Measurements from ENCODE around the gene NUP54. TPM values are rescaled to one million over a fixed set of nuclear protein-coding genes. Genes with fewer than 3 reads are reported as not detected.

The NUP54 gene
- total and polyA plus RNA-seq, 2 of the 8 experiments (the other 6 are each of a cell fraction or from before 2014, with no cell fraction given): 51.4 to 103 TPM

DNA sequence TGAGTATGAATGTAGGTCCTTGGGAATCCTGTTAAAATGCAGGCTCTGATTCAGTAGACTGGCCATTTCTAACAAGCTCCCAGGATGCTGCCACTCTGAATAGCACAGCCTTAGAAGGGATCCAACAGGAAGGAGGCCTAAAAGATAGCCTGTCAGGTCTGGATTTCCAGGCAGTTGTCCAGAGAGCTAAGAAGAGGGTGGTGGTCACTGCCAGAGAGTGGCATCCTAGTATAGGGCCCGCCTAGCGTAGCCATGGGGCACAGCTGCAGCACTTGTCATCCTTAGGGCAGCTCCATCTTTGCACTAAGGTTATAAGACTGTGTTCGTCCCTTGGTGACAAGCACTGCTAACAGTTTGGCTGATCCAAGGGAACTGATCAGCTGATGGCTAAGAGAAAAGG, 20.5 kb upstream of the NUP54 start:
- no peak overlapping the region for H3K18ac ChIP-seq (ENCODE audit: extremely low read depth, low read length)
- no peaks in the 10 kb centered on the region for H3K79me2 ChIP-seq (ENCODE audit: control insufficient read depth in 1 of 2, insufficient read depth in 2 of 2, low read length in 2 of 2)
- H2BK20ac ChIP-seq (ENCODE audit: low read length): no peak overlapping the region
- ChIA-PET CTCF (ENCODE audit: partially characterized antibody) (interaction anchor here (1.0 kb wide), 1 partner anchor 8 kb away, joined by 3 read pairs; no protein-coding TSS in a partner anchor), POLR2A (ENCODE audit: partially characterized antibody) (interaction anchor here (1.4 kb wide), 1 partner anchor 20 kb away, joined by 4 read pairs; no protein-coding TSS in a partner anchor)
- H2BK5ac ChIP-seq (ENCODE audit: low read depth, low read length): no peak overlapping the region
- no peak overlapping the region for H2BK120ac ChIP-seq (replicated peaks; ENCODE audit: low read depth, low read length)
- FAIRE-seq (no peak), DNase-seq (ENCODE audit: low read depth in 1 of 2, low spot score in 2 of 2) (no peak)
- no peak overlapping the region for H3K23ac ChIP-seq (ENCODE audit: insufficient read length)
- H3K23me2 ChIP-seq (ENCODE audit: low read depth, low read length): no peaks in the 10 kb centered on the region
- WGBS, 2 experiments (ENCODE audit: extremely low coverage in 1 of 2, insufficient coverage in 1 of 2, insufficient read length in 1 of 2, insufficient replicate concordance in 2 of 2, low coverage in 1 of 2, low lambda C conversion rate in 2 of 2, missing lambda C conversion rate in 1 of 2): 96% methylated on average over 3 of the region's 3 CpGs; no CpG with 5 or more reads in 1 of the 2 experiments
- no peak overlapping the region for H3K4me3 ChIP-seq (ENCODE audit: extremely low read depth in 1 of 4, insufficient read depth in 2 of 4, low read depth in 3 of 4, low read length in 4 of 4)
- H3K27me3 ChIP-seq (replicated peaks in 1 of 4; ENCODE audit: control insufficient read depth in 3 of 4, extremely low read depth in 1 of 4, insufficient read depth in 3 of 4, low read length in 3 of 4): no peaks in the 10 kb centered on the region
- H3K56ac ChIP-seq (replicated peaks; ENCODE audit: insufficient read length, low read depth, low read length): no peak overlapping the region
- no peak overlapping the region; a peak in 1 of 7 replicates for H3K9ac ChIP-seq (replicated peaks in 1 of 4; ENCODE audit: extremely low read depth in 1 of 4, low read depth in 3 of 4, low read length in 3 of 4)
- no peaks in the 10 kb centered on the region for H4K20me1 ChIP-seq (replicated peaks in 1 of 2; ENCODE audit: control insufficient read depth in 1 of 2, insufficient read depth in 2 of 2, low read length in 2 of 2)
- no peak overlapping the region for H2AFZ ChIP-seq (ENCODE audit: low read length)
- H3K9me3 ChIP-seq (ENCODE audit: insufficient read depth in 2 of 2, low read depth in 1 of 2, low read length in 1 of 2): no peaks in the 10 kb centered on the region
- H3K27ac ChIP-seq (ENCODE audit: low read depth, low read length): no peak overlapping the region
- H4K8ac ChIP-seq (ENCODE audit: extremely low read depth, insufficient read depth, low read length): no peak overlapping the region
- no peak overlapping the region for H4K5ac ChIP-seq (ENCODE audit: insufficient read length, low read depth, low read length)
- peaks cover 2 to 24% (median 9%) of the 10 kb centered on the region in 4 experiments; a peak in 6 of 8 replicates for H3K36me3 ChIP-seq (ENCODE audit: control insufficient read depth in 2 of 4, insufficient read depth in 4 of 4, low read length in 3 of 4)
- H3K14ac ChIP-seq (ENCODE audit: insufficient read length): no peak overlapping the region
- no peaks in the 10 kb centered on the region for H3K4me1 ChIP-seq (replicated peaks in 1 of 4; ENCODE audit: control insufficient read depth in 3 of 4, insufficient read depth in 4 of 4, low read length in 3 of 4)
- no peak overlapping the region for H2AK5ac ChIP-seq (ENCODE audit: low read depth, low read length)
- H3K4me2 ChIP-seq (ENCODE audit: insufficient read depth in 1 of 2, low read depth in 2 of 2, low read length in 2 of 2): no peak overlapping the region
- H3K79me1 ChIP-seq (ENCODE audit: low read depth, low read length): no peaks in the 10 kb centered on the region; the same call in 1 of the 2 replicates
- H3K4ac ChIP-seq (replicated peaks; ENCODE audit: insufficient read length, low read depth, low read length): no peak overlapping the region
- H2BK12ac ChIP-seq (ENCODE audit: low read depth, low read length): no peak overlapping the region
- H2BK15ac ChIP-seq (ENCODE audit: low read length): no peak overlapping the region
- no peak overlapping the region for H4K91ac ChIP-seq (replicated peaks; ENCODE audit: insufficient read length, low read length)
- TF ChIP-seq PHF8 (conservative IDR thresholded peaks at IDR 0.05; ENCODE audit: low read depth, low read length) (no peak), ASH2L (IDR thresholded peaks at IDR 0.05; ENCODE audit: low read length) (no peak), JUND (IDR thresholded peaks at IDR 0.05; ENCODE audit: low read length) (no peak), TCF12 (IDR thresholded peaks at IDR 0.05; ENCODE audit: low read depth, low read length) (no peak), SIRT6 (IDR thresholded peaks at IDR 0.05; ENCODE audit: low read length) (no peak), RBBP5 (IDR thresholded peaks at IDR 0.05; ENCODE audit: borderline replicate concordance, low read depth, low read length) (no peak), BCL11A (IDR thresholded peaks at IDR 0.05; ENCODE audit: low read depth in 2 of 2, low read length in 2 of 2) (no peak), CHD2 (IDR thresholded peaks at IDR 0.05; ENCODE audit: low read length) (no peak), GABPA (IDR thresholded peaks at IDR 0.05; ENCODE audit: borderline replicate concordance, insufficient read depth, low read length) (no peak)

Data from H1 (cell line).